Frontal cortex (tissue), 4 donors: ENCODE data around the gene CHORDC1. TPM values are rescaled to one million over a fixed set of nuclear protein-coding genes. Genes with fewer than 3 reads are reported as not detected.
"Not testable (repeated sequence)": the region's sequence is repeated elsewhere in the genome, so short reads cannot be mapped to it uniquely, and the experiment has no call there.

Source experiments
- DNase-seq, 2 donors: peaks; one replicate each; pipeline ENCODE4 v3.0.0; 2012; ENCODE audit warnings: low spot score in 2 of 2
- FAIRE-seq: peaks from 2 replicates; lab custom pipeline; 2012; peaks lifted over from hg19 to GRCh38; lab: Jason Lieb, UNC
- total RNA-seq: library from RNA; depleted of rRNA; stranded (reverse); fragments of >200 nt; gene quantifications from one replicate; pipeline ENCODE4 v1.2.3, GENCODE V29; 2014
- donor health status: control.
- donor health status: control.
- donor health status: control.

CHORDC1 gene
- total RNA-seq, 1 donor from 2014 or later: 46.9 TPM

DNA sequence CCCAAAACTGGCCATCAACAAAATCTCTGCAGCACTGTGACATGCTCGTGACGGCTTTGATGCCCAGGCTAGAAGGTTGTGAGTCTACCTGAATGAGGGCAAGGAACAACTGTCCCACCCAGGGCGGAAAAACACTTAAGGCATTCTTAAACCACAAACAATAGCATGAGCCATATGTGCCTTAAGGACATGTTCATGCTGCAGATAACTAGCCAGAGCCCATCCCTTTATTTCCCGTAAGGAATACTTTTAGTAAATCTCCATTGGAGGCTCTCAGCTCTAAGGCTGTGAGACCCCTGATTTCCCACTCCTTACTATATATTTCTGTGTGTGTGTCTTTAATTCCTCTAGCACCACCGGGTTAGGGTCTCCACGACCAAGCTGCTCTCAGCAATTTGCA, 3.4 kb downstream of the CHORDC1 start:
- DNase-seq (no peak), FAIRE-seq (no peak)

DNA sequence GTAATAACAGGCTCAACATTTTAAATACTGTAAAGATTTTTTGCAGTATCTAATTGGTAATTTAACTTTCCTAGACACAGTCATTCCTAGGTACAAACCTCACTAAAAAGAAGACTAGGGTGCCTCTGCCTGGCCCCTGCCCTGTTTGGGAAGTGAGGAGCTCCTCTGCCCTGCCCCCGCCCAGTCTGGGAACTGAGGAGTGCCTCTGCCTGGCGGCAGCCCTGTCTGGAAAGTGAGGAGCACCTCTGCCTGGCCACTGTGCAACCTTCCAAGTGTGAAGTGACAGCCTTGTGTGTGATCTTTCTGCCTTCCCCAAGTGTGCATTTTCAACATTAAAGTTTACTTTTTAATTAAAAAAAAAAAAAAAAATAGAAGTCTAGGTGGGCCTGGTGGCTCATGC, 4.2 kb downstream of the CHORDC1 start:
- no peak for DNase-seq
- no peak for FAIRE-seq

DNA sequence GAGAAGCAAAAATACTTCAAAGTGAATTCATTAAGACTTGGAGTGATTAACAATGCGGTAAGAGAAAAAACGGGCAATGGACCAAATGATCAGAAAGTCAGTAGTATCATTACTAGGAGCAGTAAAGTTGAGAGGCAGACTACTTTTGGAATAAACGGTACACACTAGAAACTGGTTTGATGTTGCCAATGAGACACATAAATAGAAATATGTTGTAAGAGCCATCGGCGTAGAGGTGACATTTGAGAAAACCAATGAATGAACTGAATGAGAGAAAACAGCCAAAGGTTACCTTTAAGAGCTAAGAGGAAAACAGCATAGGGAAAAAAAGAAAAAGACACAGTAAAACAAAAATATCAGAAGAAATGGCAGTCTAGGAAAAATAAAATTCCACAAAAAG, 6.2 kb downstream of the CHORDC1 start:
- no peak for DNase-seq
- FAIRE-seq: no peak

DNA sequence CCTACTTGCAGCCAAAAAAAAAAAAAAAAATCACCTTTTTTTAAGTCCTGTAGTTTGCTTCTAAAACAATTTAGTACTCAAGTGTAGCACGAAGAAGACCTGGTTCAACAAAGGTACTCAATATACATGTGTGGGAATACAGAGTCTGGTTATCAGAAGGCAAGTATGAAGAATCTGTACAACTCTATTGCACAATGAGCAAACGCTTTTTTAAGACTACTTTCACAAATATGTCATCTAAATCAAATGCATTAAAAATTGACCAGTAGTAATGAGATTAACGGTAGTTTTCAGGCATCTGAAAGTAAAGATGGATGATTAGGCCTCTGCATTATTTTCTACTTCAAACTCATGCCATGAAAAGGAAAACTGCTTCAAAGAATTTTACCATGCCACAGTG, 9.5 kb downstream of the CHORDC1 start:
- DNase-seq (no peak), FAIRE-seq (no peak)

DNA sequence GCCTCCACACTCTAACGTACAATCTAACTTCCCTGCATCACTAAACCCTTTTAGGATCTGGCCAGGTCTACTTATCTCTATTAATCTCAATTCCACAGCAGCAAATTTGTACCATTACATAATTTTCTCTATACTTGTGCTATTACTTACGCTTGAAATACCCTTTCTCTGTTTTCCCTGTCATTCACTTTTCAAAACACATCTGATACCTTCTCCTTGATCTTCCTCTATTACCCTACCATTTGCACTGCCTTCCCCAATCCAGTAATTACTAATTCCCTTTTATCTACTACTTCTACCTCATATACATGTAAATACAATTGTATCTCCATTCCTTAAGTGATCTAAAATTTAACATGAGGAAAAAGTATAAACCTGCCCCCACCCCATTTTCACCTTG, 14.0 kb downstream of the CHORDC1 start:
- FAIRE-seq: no peak
- no peak for DNase-seq

DNA sequence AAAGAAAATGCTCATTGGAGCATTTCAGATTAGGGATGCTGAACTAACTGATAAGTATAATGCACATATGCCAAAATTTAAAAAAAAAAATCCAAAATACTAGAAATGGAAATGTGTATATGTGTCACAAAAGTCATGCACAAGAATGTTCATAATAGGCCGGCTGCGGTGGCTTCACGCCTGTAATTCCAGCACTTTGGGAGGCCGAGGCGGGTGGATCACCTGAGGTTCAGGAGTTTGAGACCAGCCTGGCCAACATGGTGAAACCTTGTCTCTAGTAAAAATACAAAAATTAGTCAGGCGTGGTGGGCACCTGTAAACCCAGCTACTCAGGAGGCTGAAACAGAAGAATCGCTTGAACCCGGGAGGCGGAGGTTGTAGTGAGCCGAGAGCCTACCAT, 14.9 kb downstream of the CHORDC1 start:
- not testable (repeated sequence) for DNase-seq, FAIRE-seq

DNA sequence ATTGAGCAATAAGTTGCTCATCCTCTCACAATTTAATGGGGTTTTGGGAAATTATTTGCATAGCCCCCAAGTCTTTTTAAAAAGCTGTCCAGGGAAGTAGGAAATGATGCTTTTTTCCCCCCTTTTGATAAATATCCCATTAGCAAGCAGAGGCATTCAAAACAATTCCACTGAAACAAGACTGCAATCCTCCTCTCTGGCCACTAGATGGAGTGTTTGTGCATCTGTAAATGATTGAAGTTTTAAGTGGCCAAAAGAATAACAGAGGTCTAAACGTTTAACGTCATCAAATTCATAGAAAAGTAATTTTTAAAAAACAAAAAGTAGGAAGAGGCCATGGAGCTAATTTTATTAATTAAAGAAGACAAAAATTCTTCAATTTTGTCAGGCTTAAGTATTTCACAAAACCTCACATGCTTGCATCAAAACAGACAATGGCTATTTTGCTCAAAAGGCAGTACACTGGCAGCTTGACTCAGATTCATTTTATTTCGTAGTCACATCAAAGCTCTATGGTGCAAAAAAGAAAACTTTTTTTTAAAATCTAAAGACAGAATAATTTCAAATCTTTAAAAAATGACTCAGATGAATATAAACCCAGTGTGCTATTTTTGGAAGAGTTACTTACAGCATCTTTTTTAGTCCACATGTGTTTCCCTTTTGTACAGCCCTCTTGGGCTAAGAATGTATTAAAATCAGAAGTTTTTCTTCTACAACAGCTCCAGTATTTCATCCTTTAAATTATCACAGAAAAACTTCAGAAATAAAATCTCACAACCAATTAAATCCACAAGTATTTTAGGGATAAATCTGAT, 17.8 kb downstream of the CHORDC1 start:
- DNase-seq: no peak
- FAIRE-seq: peak; percentile 88

DNA sequence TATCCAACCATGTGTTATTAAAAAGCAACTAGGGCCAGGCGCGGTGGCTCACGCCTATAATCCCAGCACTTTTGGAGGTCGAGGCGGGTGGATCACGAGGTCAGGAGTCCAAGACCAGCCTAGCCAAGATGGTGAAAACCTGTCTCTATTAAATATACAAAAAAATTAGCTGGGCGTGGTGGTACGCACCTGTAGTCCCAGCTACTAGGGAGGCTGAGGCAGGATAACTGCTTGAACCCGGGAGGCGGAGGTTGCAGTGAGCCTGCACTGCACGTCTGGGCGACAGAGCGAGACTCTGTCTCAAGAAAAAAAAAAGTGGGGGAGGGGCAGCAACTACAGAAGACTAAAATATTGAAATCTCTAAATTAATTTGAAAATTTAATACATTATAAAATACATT, 18.4 kb downstream of the CHORDC1 start:
- DNase-seq (no peak), FAIRE-seq (no peak)

DNA sequence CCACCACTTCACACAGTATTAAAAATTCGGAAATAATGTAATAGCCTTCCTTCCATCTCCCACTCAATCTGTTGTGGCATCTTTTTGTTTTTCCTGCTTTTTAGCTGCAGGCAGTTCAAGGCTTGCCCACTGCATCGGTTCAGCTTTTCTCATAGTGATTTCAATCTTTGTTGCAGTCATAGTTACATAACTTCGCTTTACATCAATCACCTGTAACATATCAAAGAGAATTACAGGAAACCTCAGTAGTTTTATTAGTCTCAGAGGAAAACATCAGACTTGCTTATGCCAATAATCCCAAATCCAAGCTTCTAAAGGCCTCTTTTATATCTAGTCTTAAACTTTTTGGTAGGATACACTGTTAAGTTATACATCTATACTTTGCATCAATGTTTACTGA, 20.5 kb downstream of the CHORDC1 start:
- FAIRE-seq: no peak

DNA sequence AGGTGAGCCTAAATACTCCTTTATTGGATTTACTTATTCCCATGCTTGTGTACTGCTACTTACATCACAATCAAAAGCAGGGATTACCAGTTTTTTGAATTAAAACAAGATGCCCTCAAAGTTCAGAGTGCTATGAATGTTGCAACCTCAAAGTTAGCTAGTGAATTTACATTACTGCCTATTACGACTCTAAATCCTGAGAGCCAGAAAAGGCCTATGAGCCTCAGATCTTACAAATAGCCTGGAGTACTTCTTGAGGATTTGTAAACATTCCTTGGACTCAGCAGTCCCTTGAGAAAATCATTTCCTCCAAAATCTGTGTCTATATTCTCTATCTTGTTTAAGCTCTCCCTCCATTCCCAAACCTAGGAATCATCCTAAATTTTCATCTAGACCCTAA, 25.5 kb downstream of the CHORDC1 start:
- FAIRE-seq (no peak), DNase-seq (no peak)

More for the DNA sequence above, 20.5 kb downstream of the CHORDC1 start:
- no peak for DNase-seq

DNA sequence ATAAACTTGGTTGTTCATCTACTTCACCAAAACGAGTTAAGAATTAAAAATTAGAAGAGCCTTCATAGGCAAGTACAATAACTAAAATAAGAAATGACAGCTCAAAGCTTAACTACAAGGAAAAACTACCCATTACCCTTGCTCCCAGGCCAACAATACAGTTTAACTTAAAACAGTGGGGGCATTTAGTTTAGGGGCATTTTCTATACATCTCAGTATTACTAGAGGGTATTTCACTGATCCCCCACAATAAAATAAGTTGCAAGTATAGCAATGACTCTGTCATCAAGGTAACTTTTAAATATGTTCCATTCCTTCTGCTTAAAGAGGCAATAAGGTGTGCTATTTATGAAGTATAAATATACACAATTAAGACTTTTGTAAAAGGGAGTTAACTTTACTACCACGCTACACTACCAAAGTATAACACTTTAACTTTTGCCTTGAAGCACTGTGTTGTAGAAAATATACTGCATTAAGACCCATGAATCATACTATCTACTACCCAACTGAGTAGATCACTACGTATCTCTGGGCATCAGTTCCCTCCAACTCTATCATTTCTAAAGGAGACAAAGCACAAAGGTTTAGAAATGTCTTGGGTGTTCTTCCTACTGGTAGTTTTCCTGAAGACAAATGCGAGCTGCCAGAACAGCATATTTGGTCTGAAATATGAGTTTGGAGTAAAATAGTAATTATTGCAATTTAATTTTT, 29.8 kb downstream of the CHORDC1 start:
- DNase-seq: no peak
- FAIRE-seq: no peak

DNA sequence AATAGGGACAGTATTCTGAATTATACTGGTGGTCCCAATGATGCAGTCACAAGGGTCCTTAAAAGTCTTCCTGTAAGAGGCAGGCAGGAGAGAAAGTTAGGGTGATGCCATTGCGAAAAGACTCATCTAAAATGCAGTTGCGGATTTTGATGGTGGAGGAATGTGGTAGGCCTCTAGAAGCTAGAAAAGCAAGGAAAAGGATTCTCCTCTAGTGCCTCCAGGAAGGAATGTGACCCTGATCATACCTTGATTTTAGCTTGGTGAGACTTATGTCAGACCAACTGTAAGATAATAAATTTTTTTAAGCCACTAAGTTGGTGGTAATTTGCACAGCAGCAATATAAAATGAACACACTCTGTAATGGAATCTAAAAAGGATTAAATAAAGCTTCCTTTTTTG, 33.8 kb downstream of the CHORDC1 start:
- no peak for FAIRE-seq
- DNase-seq: no peak

DNA sequence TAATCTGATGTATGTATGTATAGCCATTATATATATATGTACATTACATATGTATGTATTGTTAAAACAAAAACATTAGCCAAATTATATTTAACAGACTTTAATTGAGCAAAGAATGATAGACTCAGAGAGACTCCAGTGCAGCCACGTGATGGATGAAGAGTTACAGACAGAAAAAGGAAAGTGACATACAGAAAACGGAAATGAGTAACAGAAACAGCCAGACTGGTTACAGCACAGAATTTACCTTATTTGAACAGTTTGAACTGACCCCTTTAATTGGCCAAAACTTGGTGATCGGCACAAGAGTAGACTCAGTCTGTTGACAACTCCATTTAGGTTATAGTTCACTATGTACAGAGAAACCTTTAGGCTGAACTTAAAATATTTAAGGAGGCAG, 35.0 kb downstream of the CHORDC1 start:
- FAIRE-seq: no peak

DNA sequence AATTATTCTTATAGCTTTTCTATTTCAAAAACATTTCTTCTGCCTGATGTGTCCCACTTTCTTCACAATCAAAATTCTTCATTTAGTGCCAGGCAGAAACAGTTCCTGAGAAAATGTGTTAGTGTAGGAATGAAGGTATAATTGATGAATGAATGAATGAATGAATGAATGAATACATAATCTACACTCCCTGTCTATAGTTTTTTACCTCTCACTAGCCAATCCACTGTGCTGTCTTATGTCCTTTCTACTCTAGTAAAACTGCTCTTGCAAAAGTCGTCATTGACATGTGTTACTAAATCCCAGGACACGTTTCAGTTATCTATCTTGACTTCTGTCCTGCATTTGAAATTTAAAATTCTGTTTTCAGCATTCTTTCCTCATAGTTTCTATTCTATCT, 42.9 kb downstream of the CHORDC1 start:
- FAIRE-seq (no peak), DNase-seq (no peak)

More for the DNA sequence above, 35.0 kb downstream of the CHORDC1 start:
- DNase-seq: no peak

DNA sequence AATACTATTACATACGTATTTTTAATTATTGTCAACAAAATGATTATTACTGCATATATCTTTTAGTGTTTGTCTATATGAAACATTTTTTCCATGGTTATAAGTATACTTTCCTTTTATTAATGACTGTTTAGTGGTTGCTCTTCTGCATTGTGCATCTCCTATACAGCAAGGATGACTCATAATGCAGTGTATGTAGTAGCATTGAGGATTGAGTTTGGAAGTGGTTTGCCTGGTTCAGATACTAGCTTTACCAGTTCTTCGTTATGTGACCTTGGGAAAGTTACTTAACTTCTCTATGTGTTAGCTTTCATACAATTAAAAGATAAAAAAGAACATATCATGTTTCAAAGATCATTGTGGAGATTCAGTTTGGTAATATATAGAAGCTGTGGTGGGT, 44.1 kb downstream of the CHORDC1 start:
- no peak for FAIRE-seq

DNA sequence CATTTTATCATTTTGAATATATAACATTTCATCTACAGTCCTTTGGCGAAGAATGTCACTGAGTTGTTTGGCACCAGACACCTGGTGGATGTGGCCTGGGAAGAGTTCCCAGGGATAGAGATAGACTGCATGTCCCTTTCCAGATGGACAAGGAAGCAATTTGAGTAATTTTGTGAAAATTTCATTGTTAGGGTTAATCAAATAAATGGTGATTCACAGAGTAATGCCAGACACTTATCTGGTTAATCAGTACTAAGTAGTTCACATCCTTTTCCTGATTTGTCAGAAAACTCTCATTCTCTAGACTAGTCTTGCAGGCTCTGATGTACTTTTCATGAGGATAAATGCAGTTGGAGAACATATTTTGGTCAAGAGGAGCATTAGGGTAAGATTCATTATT, 46.8 kb downstream of the CHORDC1 start:
- no peak for FAIRE-seq
- DNase-seq: no peak

More for the DNA sequence above, 44.1 kb downstream of the CHORDC1 start:
- no peak for DNase-seq

DNA sequence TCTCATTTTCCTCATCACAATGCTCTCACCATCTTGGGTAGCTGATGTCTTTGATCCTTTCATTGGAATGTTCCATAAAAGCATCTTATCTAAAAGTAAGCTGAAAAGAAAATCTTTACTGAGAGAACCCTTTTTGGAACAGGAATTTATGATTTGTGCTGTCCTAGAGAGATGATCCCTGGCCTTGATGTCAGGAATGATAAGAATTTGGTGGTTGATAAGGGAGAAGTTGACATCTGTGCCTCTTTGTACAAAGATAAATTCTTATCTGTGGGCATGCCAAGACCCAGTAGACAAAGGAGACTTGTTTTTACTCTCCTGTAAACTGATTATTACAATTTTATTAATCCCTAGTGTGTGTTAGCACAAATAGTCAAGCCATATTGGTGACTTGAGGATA, 51.5 kb downstream of the CHORDC1 start:
- DNase-seq (no peak), FAIRE-seq (no peak)

DNA sequence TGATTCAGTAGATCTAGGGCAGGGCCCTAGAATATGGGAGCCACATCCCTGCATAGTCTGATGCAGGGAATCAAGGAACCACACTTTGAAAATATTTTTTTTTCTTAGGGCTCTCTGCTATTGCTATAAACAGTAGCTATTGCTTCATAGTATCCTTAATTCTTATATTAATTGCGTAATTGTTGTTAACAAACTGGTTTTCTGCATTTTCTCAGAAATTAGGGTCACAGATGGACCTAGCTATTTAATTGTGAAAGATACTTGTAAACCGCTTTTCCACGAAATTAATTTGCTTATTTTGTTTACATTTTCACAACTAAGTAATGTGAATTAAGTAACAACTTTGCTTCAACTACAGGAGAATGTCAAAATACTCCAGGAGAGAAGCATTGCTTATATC, 54.3 kb downstream of the CHORDC1 start:
- FAIRE-seq (no peak), DNase-seq (no peak)

DNA sequence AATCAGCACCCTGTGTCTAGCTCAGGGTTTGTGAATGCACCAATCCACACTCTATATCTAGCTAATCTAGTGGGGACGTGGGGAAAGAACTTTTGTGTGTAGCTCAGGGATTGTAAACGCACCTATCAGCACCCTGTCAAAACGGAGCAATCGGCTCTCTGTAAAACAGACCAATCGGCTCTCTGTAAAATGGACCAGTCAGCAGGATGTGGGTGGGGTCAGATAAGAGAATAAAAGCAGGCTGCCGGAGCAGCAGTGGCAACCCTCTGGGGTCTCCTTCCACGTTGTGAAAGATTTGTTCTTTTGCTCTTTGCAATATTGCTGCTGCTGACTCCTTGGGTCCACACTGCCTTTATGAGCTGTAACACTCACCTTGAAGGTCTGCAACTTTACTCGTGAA, 55.1 kb downstream of the CHORDC1 start:
- not testable (repeated sequence) for FAIRE-seq, DNase-seq

DNA sequence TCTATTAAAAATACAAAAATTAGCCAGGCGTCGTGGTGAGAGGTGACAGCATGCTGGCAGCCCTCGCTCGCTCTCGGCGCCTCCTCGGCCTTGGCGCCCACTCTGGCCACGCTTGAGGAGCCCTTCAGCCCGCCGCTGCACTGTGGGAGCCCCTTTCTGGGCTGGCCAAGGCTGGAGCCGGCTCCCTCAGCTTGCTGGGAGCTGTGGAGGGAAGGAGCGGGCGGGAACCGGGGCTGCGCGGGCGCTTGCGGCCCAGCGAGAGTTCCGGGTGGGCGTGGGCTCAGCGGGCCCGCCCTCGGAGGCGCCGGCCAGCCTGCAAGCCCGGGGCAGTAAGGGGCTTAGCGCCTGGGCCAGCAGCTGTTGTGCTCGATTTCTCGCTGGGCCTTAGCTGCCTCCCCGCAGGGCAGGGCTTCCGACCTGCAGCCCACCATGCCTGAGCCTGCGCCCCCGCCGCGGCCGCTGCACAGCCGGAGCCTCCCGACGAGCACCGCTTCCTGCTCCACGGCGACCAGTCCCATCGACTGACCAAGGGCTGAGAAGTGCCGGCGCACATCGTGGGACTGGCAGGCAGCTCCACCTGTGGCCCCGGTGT, 55.8 kb downstream of the CHORDC1 start:
- not testable (repeated sequence) for FAIRE-seq, DNase-seq
